Muscle layer of colon (tissue), 2 donors: ENCODE measurements around the gene CCDC149.

Experiments
- H3K27ac ChIP-seq: one replicate; pipeline ENCODE4 v1.7.0; 2013; ENCODE audit warnings: low read depth, mild to moderate bottlenecking, low read length, moderate library complexity
- H3K27me3 ChIP-seq, 2 donors: one replicate each; pipeline ENCODE4 v1.7.0; 2013; ENCODE audit warnings: low read length in 2 of 2, mild to moderate bottlenecking in 2 of 2; ENCODE audit not compliant: insufficient read depth in 2 of 2, control insufficient read depth in 1 of 2
- H3K36me3 ChIP-seq: one replicate; pipeline ENCODE4 v1.7.0; 2013; ENCODE audit warnings: mild to moderate bottlenecking, low read length; ENCODE audit not compliant: insufficient read depth
- H3K4me1 ChIP-seq: one replicate; pipeline ENCODE4 v1.7.0; 2013; ENCODE audit warnings: mild to moderate bottlenecking, low read length; ENCODE audit not compliant: insufficient read depth
- H3K4me3 ChIP-seq, 2 donors: one replicate each; pipeline ENCODE4 v1.7.0; 2013; ENCODE audit warnings: low read length in 2 of 2, low read depth in 1 of 2, mild to moderate bottlenecking in 1 of 2, moderate library complexity in 1 of 2
- H3K9ac ChIP-seq: one replicate; pipeline ENCODE4 v1.7.0; 2013; ENCODE audit warnings: low read length
- H3K9me3 ChIP-seq: one replicate; pipeline ENCODE4 v1.7.0; 2013; ENCODE audit warnings: mild to moderate bottlenecking, low read length
- donor health status: abdominal sarcoma.
- donor health status: Adenocarcinoma of cecum.

The CCDC149 gene

DNA sequence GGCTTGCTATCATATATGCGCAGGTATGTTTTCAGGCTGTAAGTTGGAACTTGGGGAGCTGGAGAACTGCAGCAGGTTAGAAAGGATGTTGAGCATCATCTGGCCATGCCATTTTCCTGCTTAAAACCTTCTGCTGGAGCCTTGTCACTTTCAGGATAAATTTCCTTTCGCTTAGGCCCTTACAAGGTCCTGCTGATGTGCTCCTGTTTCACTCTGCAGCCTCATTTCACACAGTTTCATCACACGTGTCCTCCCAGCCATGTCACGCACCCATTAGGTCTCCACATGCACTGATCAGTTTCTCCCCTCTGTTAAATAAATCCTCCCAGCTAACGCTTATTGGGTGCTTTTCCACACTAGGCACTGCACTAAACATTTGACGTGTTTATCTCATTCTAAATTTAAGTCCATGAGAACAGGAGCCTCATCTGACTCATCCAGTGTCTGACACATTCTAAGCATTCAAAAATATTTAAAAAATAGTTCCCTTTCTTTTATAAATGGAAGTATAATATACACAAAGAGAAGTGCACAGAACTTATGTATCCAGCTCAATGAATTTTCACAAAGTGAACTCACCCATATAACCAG is 102.9 kb downstream of the CCDC149 start:
- H3K27me3 ChIP-seq, result no peaks in the 10 kb centered on the region
- H3K9ac ChIP-seq, result no peak overlapping the region
- H3K9me3 ChIP-seq, result no peaks in the 10 kb centered on the region
- peaks cover 1% of the 10 kb centered on the region for H3K4me1 ChIP-seq
- H3K27ac ChIP-seq, result no peak overlapping the region
- no peaks in the 10 kb centered on the region for H3K36me3 ChIP-seq
- no peak overlapping the region for H3K4me3 ChIP-seq

- H3K27me3 ChIP-seq, result no peaks in the 10 kb centered on the region
- no peak overlapping the region for H3K4me3 ChIP-seq
- H3K9ac ChIP-seq, result no peak overlapping the region
- H3K27ac ChIP-seq, result no peak overlapping the region
- peaks cover 5% of the 10 kb centered on the region for H3K4me1 ChIP-seq
- H3K9me3 ChIP-seq, result no peaks in the 10 kb centered on the region
- H3K36me3 ChIP-seq, result no peaks in the 10 kb centered on the region
These were observed 103.5 kb downstream of the CCDC149 start for GRCh38 chr4:24809376-24809775.

GRCh38 chr4:24808955-24809354 is 103.9 kb downstream of the CCDC149 start:
- H3K9me3 ChIP-seq, result no peaks in the 10 kb centered on the region
- H3K27me3 ChIP-seq, result no peaks in the 10 kb centered on the region
- H3K27ac ChIP-seq, result no peak overlapping the region
- no peak overlapping the region for H3K9ac ChIP-seq
- H3K4me1 ChIP-seq, result peaks cover 5% of the 10 kb centered on the region
- no peaks in the 10 kb centered on the region for H3K36me3 ChIP-seq
- no peak overlapping the region for H3K4me3 ChIP-seq

GRCh38 chr4:24808261-24808660 is 104.6 kb downstream of the CCDC149 start:
- H3K36me3 ChIP-seq, result no peaks in the 10 kb centered on the region
- H3K4me1 ChIP-seq, result peaks cover 5% of the 10 kb centered on the region
- H3K9ac ChIP-seq, result no peak overlapping the region
- no peak overlapping the region for H3K4me3 ChIP-seq
- no peaks in the 10 kb centered on the region for H3K9me3 ChIP-seq
- no peak overlapping the region for H3K27ac ChIP-seq
- H3K27me3 ChIP-seq, result no peaks in the 10 kb centered on the region

DNA sequence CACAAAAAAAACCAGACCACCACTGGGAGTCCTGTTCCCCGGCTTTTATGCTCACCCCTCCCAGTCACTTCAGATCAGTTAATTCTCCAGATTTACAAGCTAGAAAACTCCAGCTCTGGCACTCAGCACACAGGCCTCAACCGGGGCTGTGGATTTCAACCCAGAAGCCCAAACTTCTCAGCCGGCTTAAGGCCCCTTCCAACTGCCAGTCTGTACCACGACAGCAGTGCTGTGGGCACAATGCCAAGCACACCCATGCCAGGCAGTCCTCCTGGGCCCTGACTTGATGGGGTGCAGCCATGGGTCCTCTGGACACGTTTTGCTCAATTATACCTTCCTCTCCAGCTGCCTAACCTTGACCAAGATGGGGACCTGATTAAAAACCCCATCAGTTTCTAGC is 105.2 kb downstream of the CCDC149 start:
- Histone ChIP-seq H3K4me1 (peaks cover 5% of the 10 kb centered on the region), H3K9ac (no peak overlapping the region), H3K36me3 (no peaks in the 10 kb centered on the region), H3K27ac (no peak overlapping the region), H3K4me3 (no peak overlapping the region), H3K9me3 (no peaks in the 10 kb centered on the region), H3K27me3 (no peaks in the 10 kb centered on the region)

DNA sequence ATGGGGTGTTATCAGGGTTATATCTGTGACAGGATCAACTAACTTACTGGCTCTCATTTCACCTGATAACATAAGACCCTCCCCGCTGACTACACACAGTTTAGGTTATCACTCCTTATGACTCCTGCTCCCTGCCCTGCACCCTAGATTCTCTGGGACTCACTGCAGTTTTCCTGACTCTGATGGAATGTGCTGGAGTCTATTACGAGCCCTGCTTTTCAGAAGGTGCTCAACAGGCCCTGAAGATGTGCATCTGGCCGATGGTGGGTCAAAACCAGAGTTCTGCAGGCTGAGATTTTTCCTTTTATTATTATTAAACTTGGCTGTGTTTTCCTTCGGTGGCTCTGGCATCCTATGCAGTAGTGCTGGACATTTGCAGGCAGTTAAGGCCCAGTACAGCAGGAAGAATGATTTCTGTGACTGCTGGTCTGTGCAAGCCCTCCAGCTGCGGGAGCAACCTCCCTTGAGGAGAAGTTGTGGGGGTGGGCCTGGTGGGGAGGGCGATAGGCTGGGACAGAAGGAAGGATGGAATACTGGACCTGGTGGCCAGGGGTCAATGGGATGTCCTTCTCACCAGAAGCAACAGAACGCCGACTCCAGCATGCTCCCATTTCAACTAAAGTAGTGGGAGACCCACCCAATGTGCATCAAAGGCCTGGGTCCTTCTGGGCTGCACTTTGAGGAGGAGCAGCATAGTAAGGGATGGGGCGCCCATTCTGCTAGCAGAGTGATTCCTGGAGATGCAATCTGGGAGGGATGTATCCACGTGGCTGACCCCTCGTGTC is 106.4 kb downstream of the CCDC149 start:
- Histone ChIP-seq H3K27me3 (no peaks in the 10 kb centered on the region), H3K4me1 (peaks cover 6% of the 10 kb centered on the region), H3K9ac (no peak overlapping the region), H3K36me3 (no peaks in the 10 kb centered on the region), H3K9me3 (no peaks in the 10 kb centered on the region), H3K27ac (no peak overlapping the region), H3K4me3 (no peak overlapping the region)

DNA sequence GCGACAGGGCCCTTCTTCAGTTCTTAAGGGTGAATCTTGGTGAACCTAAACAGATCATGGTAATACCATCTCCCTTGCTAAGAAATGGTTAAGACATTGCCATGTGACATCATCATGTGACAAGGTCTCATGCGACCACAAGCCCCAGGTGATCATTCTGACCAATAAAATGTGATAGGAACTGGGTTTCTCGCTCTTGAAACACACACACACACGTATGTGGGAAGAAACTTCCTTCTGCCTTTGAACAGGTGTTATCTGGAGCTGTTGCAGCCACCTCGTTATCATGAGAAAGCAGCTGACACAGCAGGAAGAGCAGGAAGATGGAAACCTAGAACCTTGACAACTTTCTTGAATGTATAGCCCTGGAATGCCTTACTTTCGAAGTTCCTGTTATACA is 107.3 kb downstream of the CCDC149 start:
- Histone ChIP-seq H3K4me3 (no peak overlapping the region), H3K27me3 (no peaks in the 10 kb centered on the region), H3K27ac (no peak overlapping the region), H3K9ac (no peak overlapping the region), H3K9me3 (no peaks in the 10 kb centered on the region), H3K36me3 (no peaks in the 10 kb centered on the region), H3K4me1 (peaks cover 9% of the 10 kb centered on the region)

DNA sequence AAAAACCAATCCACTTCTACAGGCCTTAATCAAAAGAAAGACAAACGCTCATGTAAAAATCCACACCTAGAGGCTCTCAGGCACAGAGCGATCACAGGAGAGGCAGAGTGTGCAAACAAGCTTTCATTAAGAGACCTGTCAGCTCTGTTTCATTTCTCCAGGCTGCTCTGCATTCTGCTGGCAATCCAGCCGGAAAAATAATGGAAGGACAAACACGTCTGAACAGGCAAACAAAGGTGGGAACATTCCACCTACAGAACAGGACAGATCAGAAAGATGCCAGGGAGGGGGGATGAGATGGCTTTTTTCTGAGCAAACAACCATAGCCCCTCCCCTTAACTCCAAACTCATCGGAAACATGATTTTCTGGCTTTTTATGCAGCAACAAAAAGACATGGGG is 107.8 kb downstream of the CCDC149 start:
- peaks cover 9% of the 10 kb centered on the region for H3K4me1 ChIP-seq
- no peaks in the 10 kb centered on the region for H3K27me3 ChIP-seq
- no peak overlapping the region for H3K27ac ChIP-seq
- no peaks in the 10 kb centered on the region for H3K9me3 ChIP-seq
- no peak overlapping the region for H3K9ac ChIP-seq
- H3K4me3 ChIP-seq, result no peak overlapping the region
- H3K36me3 ChIP-seq, result no peaks in the 10 kb centered on the region

DNA sequence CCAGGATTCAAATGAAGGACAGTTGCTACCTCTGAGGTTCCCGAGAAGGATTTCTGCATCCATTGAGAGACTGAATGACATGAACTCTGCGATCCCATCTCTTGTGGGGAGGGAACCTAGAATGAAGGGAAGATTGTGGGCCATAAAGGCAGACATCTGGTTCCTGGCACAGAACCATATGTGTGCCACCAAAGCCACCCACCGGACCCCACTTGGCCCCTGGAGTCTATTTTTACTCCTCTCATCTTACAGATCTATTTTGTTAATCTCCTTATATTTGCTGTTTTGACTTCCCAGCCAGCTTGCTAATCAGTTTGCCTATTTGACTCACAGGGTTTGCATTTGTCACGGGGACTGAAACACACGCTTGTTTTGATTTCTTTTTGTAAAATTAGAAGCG is 110.2 kb downstream of the CCDC149 start:
- Histone ChIP-seq H3K4me3 (no peak overlapping the region), H3K27me3 (no peaks in the 10 kb centered on the region), H3K27ac (no peak overlapping the region), H3K36me3 (no peaks in the 10 kb centered on the region), H3K9ac (no peak overlapping the region), H3K4me1 (peaks cover 9% of the 10 kb centered on the region), H3K9me3 (no peaks in the 10 kb centered on the region)

DNA sequence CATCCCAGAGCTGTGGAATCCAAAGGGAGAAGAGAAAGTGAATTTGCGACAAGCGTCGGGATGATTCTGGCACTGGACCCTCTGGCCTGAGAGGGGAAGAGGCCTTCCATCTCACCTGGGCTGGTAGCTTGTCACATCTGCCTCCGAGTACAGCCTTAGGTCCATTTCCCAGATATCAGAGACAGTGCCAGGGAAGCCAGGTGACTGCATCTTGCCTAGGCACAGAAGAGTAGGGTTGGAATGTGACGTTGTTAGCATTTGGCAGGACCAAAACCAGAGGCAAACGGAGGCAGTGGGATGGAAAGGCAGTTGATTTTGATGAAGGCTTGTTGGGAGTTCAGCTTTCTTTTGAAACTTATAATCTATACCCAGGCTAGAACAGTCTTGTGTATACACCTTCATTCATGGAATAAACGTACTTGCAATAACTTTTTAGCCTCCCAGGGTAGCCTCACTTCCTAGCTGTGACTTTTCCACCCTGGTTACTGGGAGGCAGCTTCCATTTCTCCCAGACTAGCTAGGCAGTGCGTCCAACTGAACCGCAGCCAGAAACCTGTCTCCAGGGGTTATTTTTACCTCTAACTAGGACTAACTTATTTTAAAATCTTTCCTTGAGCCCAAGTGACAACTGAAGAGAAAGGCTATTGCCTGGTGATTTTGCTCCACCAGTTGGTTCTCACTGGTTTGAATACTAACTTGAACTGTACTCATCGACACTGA is 111.5 kb downstream of the CCDC149 start:
- H3K9ac ChIP-seq, result no peak overlapping the region

DNA sequence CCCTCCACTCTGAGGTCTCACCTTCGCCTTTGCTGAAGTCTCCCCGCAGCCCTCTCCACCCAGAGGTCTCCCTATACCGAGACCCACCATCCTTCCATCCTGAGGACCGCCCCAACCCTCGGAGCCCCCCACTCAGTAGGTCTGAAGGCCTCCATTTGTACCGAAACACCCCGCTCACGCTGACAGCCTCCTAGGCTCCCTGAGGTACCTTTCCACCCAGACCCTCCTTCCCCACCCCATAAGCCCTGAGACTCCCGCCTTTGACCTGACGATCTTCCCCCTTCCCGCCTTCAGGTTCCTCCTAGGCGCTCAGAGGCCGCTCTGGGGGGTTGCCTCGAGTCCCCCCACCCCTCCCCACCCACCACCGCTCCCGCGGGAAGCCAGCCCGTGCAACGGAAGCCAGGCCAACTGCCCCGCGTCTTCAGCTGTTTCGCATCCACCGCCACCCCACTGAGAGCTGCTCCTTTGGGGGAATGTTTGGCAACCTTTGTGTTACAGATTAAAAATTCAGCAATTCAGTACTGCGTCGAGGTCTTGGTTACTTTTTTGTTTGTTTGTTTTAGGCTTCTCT is 112.4 kb downstream of the CCDC149 start:
- peak overlapping the region in 1 of 2 donors; percentile 41 for H3K4me3 ChIP-seq
- no peak overlapping the region for H3K9ac ChIP-seq
- H3K27ac ChIP-seq, result no peak overlapping the region
- no peaks in the 10 kb centered on the region for H3K9me3 ChIP-seq
- H3K36me3 ChIP-seq, result no peaks in the 10 kb centered on the region
- H3K27me3 ChIP-seq, result no peaks in the 10 kb centered on the region
- peaks cover 22% of the 10 kb centered on the region for H3K4me1 ChIP-seq

More for the DNA sequence above, 111.5 kb downstream of the CCDC149 start:
- no peaks in the 10 kb centered on the region for H3K9me3 ChIP-seq
- no peaks in the 10 kb centered on the region for H3K27me3 ChIP-seq
- no peak overlapping the region for H3K4me3 ChIP-seq
- H3K27ac ChIP-seq, result no peak overlapping the region
- no peaks in the 10 kb centered on the region for H3K36me3 ChIP-seq
- peaks cover 16% of the 10 kb centered on the region for H3K4me1 ChIP-seq
